Gastrocnemius medialis (tissue), 4 donors: Measurements from ENCODE around the gene F2RL2. TPM values are rescaled to one million over a fixed set of nuclear protein-coding genes. Genes with fewer than 3 reads are reported as not detected.

Source experiments
- ATAC-seq, 2 donors: fragments of 150-250 bp; one replicate each; pipeline ENCODE4 v1.9.1; 2016
- DNase-seq, 2 donors: peaks; one replicate each; pipeline ENCODE4 v3.0.0-alpha.2; 2019
- H3K27ac ChIP-seq, 4 donors: fragments of 200-600 bp; sonication (generic); 1 replicate in 1 of 4; 2 replicates in 3 of 4; pipeline ENCODE4 v1.5.1; 2016 to 2018; ENCODE audit warnings: mild to moderate bottlenecking in 2 of 4, moderate library complexity in 1 of 4
- H3K27me3 ChIP-seq, 3 donors: fragments of 200-600 bp; sonication (generic) in 2 of 3; 1 replicate in 1 of 3; 2 replicates in 2 of 3; pipeline versions ENCODE4 v1.5.1 to v1.6.0; 2016 to 2019; ENCODE audit warnings: mild to moderate bottlenecking in 1 of 3, moderate library complexity in 1 of 3
- H3K36me3 ChIP-seq, 2 donors: fragments of 200-600 bp; sonication (generic) in 1 of 2; one replicate each; pipeline ENCODE4 v1.5.1; 2017 to 2018
- H3K4me1 ChIP-seq, 2 donors: fragments of 200-600 bp; sonication (generic) in 1 of 2; one replicate each; pipeline ENCODE4 v1.5.1; 2016 to 2017; ENCODE audit warnings: mild to moderate bottlenecking in 2 of 2
- H3K4me3 ChIP-seq, 4 donors: fragments of 200-600 bp; sonication (generic) in 3 of 4; 1 replicate in 1 of 4; 2 replicates in 3 of 4; pipeline ENCODE4 v1.5.1; 2016 to 2019; ENCODE audit warnings: mild to moderate bottlenecking in 2 of 4
- H3K9me3 ChIP-seq, 3 donors: fragments of 200-600 bp; sonication (generic) in 2 of 3; 1 replicate in 1 of 3; 2 replicates in 2 of 3; pipeline ENCODE4 v1.5.1; 2016 to 2019
- POLR2A ChIP-seq, 2 donors: fragments of 450-650 bp; IDR thresholded peaks; one replicate each; pipeline ENCODE4 v1.6.1; 2017; ENCODE audit warnings: antibody characterized with exemption in 2 of 2, mild to moderate bottlenecking in 2 of 2, moderate library complexity in 2 of 2
- in situ Hi-C, 4 donors: fragments of 200-750 bp; cut with MboI; loops; one replicate each; pipeline versions ENCODE4 v1.15.0 to v1.8.0; 2017; ENCODE audit warnings: low sequenced_read_pairs in 4 of 4
- intact Hi-C: fragments of 100-400 bp; cut with DNase I; formaldehyde crosslinking; loops from one replicate; pipeline ENCODE4 v1.15.1; 2023; ENCODE audit warnings: low total_unique reads
- total RNA-seq, 4 donors: library from RNA; depleted of rRNA; stranded (reverse); fragments of >200 nt; gene quantifications; one replicate each; pipeline versions ENCODE4 v1.1.0 to v1.2.3, GENCODE V29; 2016
- TF ChIP-seq, protein P1 (sequence below), 5 experiments: fragments of 450-650 bp in 3 of 5; fragments of 200-600 bp in 2 of 5; sonication (generic) in 2 of 5; IDR thresholded peaks in 4 of 5; conservative IDR thresholded peaks in 1 of 5; 1 replicate in 4 of 5; 2 replicates in 1 of 5; pipeline ENCODE4 v1.5.1; 2016 to 2019; ENCODE audit warnings: antibody characterized with exemption in 5 of 5, mild to moderate bottlenecking in 3 of 5, moderate library complexity in 3 of 5

Gene F2RL2, protein sequence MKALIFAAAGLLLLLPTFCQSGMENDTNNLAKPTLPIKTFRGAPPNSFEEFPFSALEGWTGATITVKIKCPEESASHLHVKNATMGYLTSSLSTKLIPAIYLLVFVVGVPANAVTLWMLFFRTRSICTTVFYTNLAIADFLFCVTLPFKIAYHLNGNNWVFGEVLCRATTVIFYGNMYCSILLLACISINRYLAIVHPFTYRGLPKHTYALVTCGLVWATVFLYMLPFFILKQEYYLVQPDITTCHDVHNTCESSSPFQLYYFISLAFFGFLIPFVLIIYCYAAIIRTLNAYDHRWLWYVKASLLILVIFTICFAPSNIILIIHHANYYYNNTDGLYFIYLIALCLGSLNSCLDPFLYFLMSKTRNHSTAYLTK
- total RNA-seq: not detected

DNA sequence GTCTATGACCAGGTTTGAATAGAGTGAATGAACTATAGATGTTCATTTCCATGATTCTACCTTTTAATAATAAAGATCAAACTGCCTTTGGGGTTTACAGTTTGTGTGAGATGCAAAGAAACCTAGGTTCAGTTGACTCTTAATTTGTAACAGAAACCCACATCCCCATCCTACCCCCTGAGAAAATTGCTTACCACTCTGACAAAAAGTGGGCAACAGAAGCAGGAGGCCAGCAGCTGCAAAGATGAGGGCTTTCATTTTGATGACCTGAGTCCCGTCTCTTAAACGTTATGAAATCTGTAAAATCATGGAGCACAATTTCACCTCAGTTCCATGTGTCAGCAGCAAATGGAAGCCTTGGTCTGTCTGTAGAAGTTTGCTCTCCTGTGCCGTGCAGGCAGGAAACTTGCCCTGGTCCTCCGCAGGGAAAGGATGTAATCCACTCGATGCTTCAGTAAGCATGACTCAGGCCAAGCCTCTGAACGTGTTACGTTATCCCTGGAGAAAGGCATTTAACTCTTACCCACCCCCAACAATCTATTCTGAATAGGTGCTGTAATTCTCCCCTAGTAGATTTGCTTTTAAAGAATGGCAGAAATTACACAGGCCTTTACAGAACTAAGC, at the start of gene F2RL2:
Gene F2RL2 (minus strand): TSS at position 431 of the 624 bp plus-strand sequence. CDS start 173 bp downstream, at position 258.
- ATAC-seq: no peak
- DNase-seq: no peak
- no peaks in the 10 kb centered on the region for H3K27me3 ChIP-seq
- no peak within 1 kb of the TSS for H3K4me3 ChIP-seq
- TF ChIP-seq, protein P1, sequence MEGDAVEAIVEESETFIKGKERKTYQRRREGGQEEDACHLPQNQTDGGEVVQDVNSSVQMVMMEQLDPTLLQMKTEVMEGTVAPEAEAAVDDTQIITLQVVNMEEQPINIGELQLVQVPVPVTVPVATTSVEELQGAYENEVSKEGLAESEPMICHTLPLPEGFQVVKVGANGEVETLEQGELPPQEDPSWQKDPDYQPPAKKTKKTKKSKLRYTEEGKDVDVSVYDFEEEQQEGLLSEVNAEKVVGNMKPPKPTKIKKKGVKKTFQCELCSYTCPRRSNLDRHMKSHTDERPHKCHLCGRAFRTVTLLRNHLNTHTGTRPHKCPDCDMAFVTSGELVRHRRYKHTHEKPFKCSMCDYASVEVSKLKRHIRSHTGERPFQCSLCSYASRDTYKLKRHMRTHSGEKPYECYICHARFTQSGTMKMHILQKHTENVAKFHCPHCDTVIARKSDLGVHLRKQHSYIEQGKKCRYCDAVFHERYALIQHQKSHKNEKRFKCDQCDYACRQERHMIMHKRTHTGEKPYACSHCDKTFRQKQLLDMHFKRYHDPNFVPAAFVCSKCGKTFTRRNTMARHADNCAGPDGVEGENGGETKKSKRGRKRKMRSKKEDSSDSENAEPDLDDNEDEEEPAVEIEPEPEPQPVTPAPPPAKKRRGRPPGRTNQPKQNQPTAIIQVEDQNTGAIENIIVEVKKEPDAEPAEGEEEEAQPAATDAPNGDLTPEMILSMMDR (IDR thresholded peaks at IDR 0.05 in 4 of 5, conservative IDR thresholded peaks at IDR 0.05 in 1 of 5): no peak
- TF ChIP-seq POLR2A (IDR thresholded peaks at IDR 0.05): no peak
- intact Hi-C loops: no loop called here
- no peaks in the 10 kb centered on the region for H3K36me3 ChIP-seq
- H3K27ac ChIP-seq: no peak within 1 kb of the TSS
- in situ Hi-C loops: loop anchor here in 1 of 4 donors (25.0 kb wide), 1 partner anchor 389 kb away; no protein-coding TSS in a partner anchor
- no peaks in the 10 kb centered on the region for H3K4me1 ChIP-seq
- no peaks in the 10 kb centered on the region for H3K9me3 ChIP-seq

DNA sequence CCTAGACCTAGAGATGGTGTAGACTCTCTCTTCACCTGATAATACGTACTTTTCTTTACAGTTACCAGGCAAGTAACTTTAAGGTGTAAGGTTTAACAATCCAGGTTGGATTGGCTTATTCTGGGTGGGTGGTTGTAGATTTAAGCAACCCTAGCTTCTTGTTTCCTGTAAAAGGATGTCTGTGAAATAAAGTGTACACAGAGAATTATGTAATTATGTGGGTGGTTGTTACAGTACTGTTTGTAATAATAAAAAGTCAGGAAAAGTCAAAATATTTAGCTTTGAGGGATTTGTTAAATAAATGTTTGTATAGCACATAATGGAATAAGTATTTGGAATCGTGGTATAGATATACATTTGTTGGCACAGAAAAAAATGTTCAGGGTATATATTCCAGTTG, 49.0 kb upstream of the F2RL2 start:
- intact Hi-C loops (no loop called here), in situ Hi-C loops (no loop called here)
- Histone ChIP-seq H3K9me3 (no peaks in the 10 kb centered on the region), H3K4me1 (no peaks in the 10 kb centered on the region), H3K36me3 (no peaks in the 10 kb centered on the region), H3K27me3 (no peaks in the 10 kb centered on the region), H3K27ac (no peak overlapping the region), H3K4me3 (no peak overlapping the region)
- no peak for ATAC-seq
- TF ChIP-seq POLR2A (IDR thresholded peaks at IDR 0.05): no peak
- TF ChIP-seq, protein P1 (IDR thresholded peaks at IDR 0.05 in 4 of 5, conservative IDR thresholded peaks at IDR 0.05 in 1 of 5): no peak
- no peak for DNase-seq

DNA sequence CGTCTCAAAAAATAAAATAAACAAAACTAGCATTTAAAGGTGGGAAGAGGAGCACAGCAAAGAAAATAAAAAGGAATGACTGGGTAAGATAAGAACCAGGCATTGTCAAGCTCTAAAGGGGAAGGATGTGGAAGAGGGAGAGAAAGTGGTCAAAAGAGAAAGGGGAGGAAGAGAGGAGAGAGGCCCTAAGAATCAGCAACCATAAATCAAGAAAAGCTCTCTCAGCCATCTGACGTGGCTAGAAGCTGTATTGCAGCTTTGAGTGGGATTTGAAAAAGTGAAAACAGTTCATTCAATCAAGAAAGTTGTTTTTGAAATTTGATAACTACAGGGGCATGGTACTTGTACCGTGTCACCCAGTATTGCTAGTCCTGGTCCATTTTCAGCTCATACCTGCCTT, 47.3 kb upstream of the F2RL2 start:
- in situ Hi-C loops: no loop called here
- no peaks in the 10 kb centered on the region for H3K36me3 ChIP-seq
- intact Hi-C loops: no loop called here

DNA sequence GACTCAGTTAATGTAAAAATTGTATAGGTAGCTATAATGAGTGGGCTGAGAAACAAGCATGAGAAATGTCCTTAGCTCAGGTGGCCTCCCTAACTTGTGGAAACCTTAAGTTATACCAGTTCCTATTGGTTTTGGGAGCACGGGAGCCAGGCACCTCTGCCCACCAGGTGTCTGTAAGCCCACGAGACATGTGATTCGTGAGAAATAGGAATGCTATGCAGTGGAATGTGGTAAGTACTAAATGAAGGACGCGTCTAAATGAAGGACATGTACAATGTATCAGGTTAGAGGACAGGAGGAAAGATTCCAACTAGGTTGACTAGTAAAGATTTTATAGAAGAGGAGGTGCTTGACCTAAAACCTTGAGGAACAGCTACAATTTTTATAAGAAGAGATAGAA, 46.0 kb upstream of the F2RL2 start:
- Histone ChIP-seq H3K36me3 (no peaks in the 10 kb centered on the region), H3K9me3 (no peaks in the 10 kb centered on the region), H3K4me1 (no peaks in the 10 kb centered on the region), H3K27me3 (no peaks in the 10 kb centered on the region), H3K4me3 (no peak overlapping the region), H3K27ac (no peak overlapping the region)
- DNase-seq: no peak
- TF ChIP-seq, protein P1 (IDR thresholded peaks at IDR 0.05 in 4 of 5, conservative IDR thresholded peaks at IDR 0.05 in 1 of 5): no peak
- no peak for TF ChIP-seq POLR2A (IDR thresholded peaks at IDR 0.05)
- intact Hi-C loops (no loop called here), in situ Hi-C loops (no loop called here)
- no peak for ATAC-seq

More for the DNA sequence above, 47.3 kb upstream of the F2RL2 start:
- no peak for ATAC-seq
- Histone ChIP-seq H3K27me3 (no peaks in the 10 kb centered on the region), H3K4me1 (no peaks in the 10 kb centered on the region), H3K4me3 (no peak overlapping the region), H3K27ac (no peak overlapping the region), H3K9me3 (no peaks in the 10 kb centered on the region)
- DNase-seq: no peak
- TF ChIP-seq POLR2A (IDR thresholded peaks at IDR 0.05): no peak
- TF ChIP-seq, protein P1 (IDR thresholded peaks at IDR 0.05 in 4 of 5, conservative IDR thresholded peaks at IDR 0.05 in 1 of 5): no peak
